GM19023 (cell line): Measurements from ENCODE around the gene SPDYE17.
"Not testable (repeated sequence)": the region's sequence is repeated elsewhere in the genome, so short reads cannot be mapped to it uniquely, and the experiment has no call there.

ENCODE experiments used
- ATAC-seq: cut with Tn5 transposase; IDR thresholded peaks from one replicate; pipeline ENCODE4 v1.9.1; 2021; ENCODE audit warnings: mild to moderate bottlenecking, moderate library complexity; ENCODE audit not compliant: unreplicated experiment

Gene SPDYE17

GRCh38 chr7:77032261-77032660 is at the start of gene SPDYE17:
SPDYE17 (minus strand) TSS chr7:77032361; CDS start chr7:77030570, 1,791 bp downstream.
- ATAC-seq: not testable (repeated sequence)

GRCh38 chr7:77080236-77080635 is 48.1 kb upstream of the SPDYE17 start:
- ATAC-seq: not testable (repeated sequence)

GRCh38 chr7:77079624-77080023 is 47.5 kb upstream of the SPDYE17 start:
- not testable (repeated sequence) for ATAC-seq

- not testable (repeated sequence) for ATAC-seq
These were observed 47.0 kb upstream of the SPDYE17 start for GRCh38 chr7:77079112-77079511.

- not testable (repeated sequence) for ATAC-seq
These were observed 44.9 kb upstream of the SPDYE17 start for GRCh38 chr7:77077060-77077459.

GRCh38 chr7:77074786-77075396 is 42.7 kb upstream of the SPDYE17 start:
- ATAC-seq: not testable (repeated sequence)

- not testable (repeated sequence) for ATAC-seq
These were observed 38.9 kb upstream of the SPDYE17 start for GRCh38 chr7:77071108-77071507.

- not testable (repeated sequence) for ATAC-seq
These were observed 33.7 kb upstream of the SPDYE17 start for GRCh38 chr7:77065869-77066268.

- not testable (repeated sequence) for ATAC-seq
These were observed 31.6 kb upstream of the SPDYE17 start for GRCh38 chr7:77063732-77064131.

GRCh38 chr7:77062557-77062956 is 30.4 kb upstream of the SPDYE17 start, which contains the start of gene SPDYE18:
SPDYE18 (minus strand) TSS chr7:77062558; CDS start chr7:77060512, 2,046 bp downstream.
- ATAC-seq: not testable (repeated sequence)

GRCh38 chr7:77026349-77026748 is 5.8 kb downstream of the SPDYE17 start:
- ATAC-seq: not testable (repeated sequence)

- ATAC-seq: not testable (repeated sequence)
These were observed 22.0 kb downstream of the SPDYE17 start for GRCh38 chr7:77010074-77010680.

- not testable (repeated sequence) for ATAC-seq
These were observed 24.2 kb downstream of the SPDYE17 start for GRCh38 chr7:77008000-77008399.

- not testable (repeated sequence) for ATAC-seq
These were observed 25.7 kb downstream of the SPDYE17 start for GRCh38 chr7:77006127-77007110.

GRCh38 chr7:77005461-77006057 is 26.6 kb downstream of the SPDYE17 start:
- not testable (repeated sequence) for ATAC-seq

- not testable (repeated sequence) for ATAC-seq
These were observed 28.0 kb downstream of the SPDYE17 start for GRCh38 chr7:77004151-77004550.

GRCh38 chr7:77003241-77003640 is 28.9 kb downstream of the SPDYE17 start:
- ATAC-seq: not testable (repeated sequence)

- ATAC-seq: not testable (repeated sequence)
These were observed 29.4 kb downstream of the SPDYE17 start for GRCh38 chr7:77002678-77003233.

GRCh38 chr7:77002104-77002503 is 30.1 kb downstream of the SPDYE17 start:
- not testable (repeated sequence) for ATAC-seq

- ATAC-seq: not testable (repeated sequence)
These were observed 32.6 kb downstream of the SPDYE17 start for GRCh38 chr7:76999474-77000107.
